Spleen (tissue), 11 donors: ENCODE results near the gene CHURC1. TPM values are rescaled to one million over a fixed set of nuclear protein-coding genes. Genes with fewer than 3 reads are reported as not detected.

Experiments
- DNase-seq: peaks from one replicate; pipeline ENCODE4 v3.0.0-alpha.2; 2020
- H3K27ac ChIP-seq, 8 donors: fragments of 200-600 bp; sonication (generic) in 7 of 8; 1 replicate in 4 of 8; 2 replicates in 4 of 8; pipeline versions ENCODE4 v1.5.0 to v1.8.0; 2016 to 2021; ENCODE audit warnings: inconsistent platforms in 4 of 8, mild to moderate bottlenecking in 4 of 8, moderate library complexity in 1 of 8
- H3K27me3 ChIP-seq, 7 donors: fragments of 200-600 bp; sonication (generic) in 6 of 7; replicated peaks in 1 of 7; 1 replicate in 4 of 7; 2 replicates in 3 of 7; pipeline versions ENCODE4 v1.5.0 to v1.8.0; 2016 to 2021; ENCODE audit warnings: inconsistent platforms in 3 of 7, mild to moderate bottlenecking in 1 of 7
- H3K36me3 ChIP-seq, 6 donors: fragments of 200-600 bp; sonication (generic) in 5 of 6; 1 replicate in 4 of 6; 2 replicates in 2 of 6; pipeline versions ENCODE4 v1.5.0 to v1.8.0; 2016 to 2021; ENCODE audit warnings: inconsistent platforms in 2 of 6
- H3K4me1 ChIP-seq, 6 donors: fragments of 200-600 bp; sonication (generic) in 5 of 6; 1 replicate in 3 of 6; 2 replicates in 3 of 6; pipeline versions ENCODE4 v1.5.0 to v1.8.0; 2016 to 2021; ENCODE audit warnings: inconsistent platforms in 3 of 6
- H3K4me3 ChIP-seq, 8 donors: fragments of 200-600 bp; sonication (generic) in 7 of 8; 1 replicate in 4 of 8; 2 replicates in 4 of 8; pipeline versions ENCODE4 v1.5.0 to v1.8.0; 2016 to 2021; ENCODE audit warnings: inconsistent platforms in 4 of 8, mild to moderate bottlenecking in 4 of 8, moderate library complexity in 2 of 8
- H3K9me3 ChIP-seq, 8 donors: fragments of 200-600 bp; sonication (generic) in 7 of 8; 1 replicate in 4 of 8; 2 replicates in 4 of 8; pipeline versions ENCODE4 v1.5.0 to v1.8.0; 2016 to 2021; ENCODE audit warnings: inconsistent platforms in 4 of 8
- CTCF ChIP-seq, 11 experiments: fragments of 200-600 bp in 7 of 11; fragments of 450-650 bp in 4 of 11; sonication (generic) in 4 of 11; IDR thresholded peaks in 8 of 11; conservative IDR thresholded peaks in 3 of 11; 1 replicate in 7 of 11; 2 replicates in 4 of 11; pipeline versions ENCODE4 v1.4.0 to v1.8.0; 2016 to 2021; ENCODE audit warnings: antibody characterized with exemption in 11 of 11, inconsistent platforms in 4 of 11, mild to moderate bottlenecking in 1 of 11
- POLR2AphosphoS5 ChIP-seq, 3 donors: sonication (generic); formaldehyde crosslinking; IDR thresholded peaks; one replicate each; pipeline ENCODE4 v1.5.1; 2017; ENCODE audit warnings: antibody characterized with exemption in 3 of 3
- WGBS, 5 donors: extraction: QIAGEN DNeasy Blood & Tissue Kit in 3 of 5; methylation state at CpG; one replicate each; pipeline versions ENCODE4 v1.1.5 to v1.1.7; 2013 to 2018; 5-methylcytosine and 5-hydroxymethylcytosine counted together
- intact Hi-C: fragments of 100-400 bp; cut with DNase I; formaldehyde crosslinking; loops from one replicate; pipeline ENCODE4 v1.15.0; 2023; ENCODE audit warnings: low total_unique reads
- polyA plus RNA-seq, 3 donors: library from polyadenylated mRNA; stranded (reverse); fragments of 200-250 nt; gene quantifications; one replicate each; pipeline ENCODE4 v1.2.1, GENCODE V29; 2013
- small RNA-seq, 4 donors: library from RNA; depleted of rRNA; stranded (forward); fragments of <200 nt; gene quantifications; one replicate each; pipeline ENCODE3, GENCODE V24; 2016
- total RNA-seq, 7 donors: library from RNA; depleted of rRNA in 3 of 7; stranded (reverse); fragments of >200 nt in 3 of 7; fragmentation: NEBNext Ultra II Directional in 4 of 7; extraction: Animal tissue kit (Norgen Biotek cat#: 25700) in 4 of 7; gene quantifications; one replicate each; pipeline versions ENCODE4 v1.1.0 to v1.2.1, GENCODE V29; 2016 to 2021
- donor health status: healthy with polysubstance abuse.
- donor health status: DM: no; HTN: no; CAD: no; lungs with moderate emphysema.
- donor health status: DM: no; HTN: no; CAD: no.
- donor health status: Bipolar disorder and iron deficiency.
- donor health status: healthy.
- donor health status: DM: no; HTN: no; CAD: no.
- donor health status: DM: yes; HTN: yes; CAD: no.

Gene CHURC1
- total and polyA plus RNA-seq, 10 donors = 34.0 to 135 (median 64.2) TPM

- intact Hi-C loops = loop anchor here (10.0 kb wide), 1 partner anchor 111 kb away; no protein-coding TSS in a partner anchor
- TF ChIP-seq POLR2AphosphoS5 (IDR thresholded peaks at IDR 0.05) (no peak), CTCF (IDR thresholded peaks at IDR 0.05 in 8 of 11, conservative IDR thresholded peaks at IDR 0.05 in 3 of 11) (peak; percentile 4 to 78 (median 57))
- H3K4me3 ChIP-seq = peak overlapping the region in 1 of 8 donors; percentile 39
- H3K27ac ChIP-seq = no peak overlapping the region
- no peaks in the 10 kb centered on the region for H3K9me3 ChIP-seq
- peaks cover 7 to 32% (median 27%) of the 10 kb centered on the region in 6 donors for H3K4me1 ChIP-seq
- no peak for DNase-seq
- H3K36me3 ChIP-seq = no peaks in the 10 kb centered on the region
- H3K27me3 ChIP-seq = no peaks in the 10 kb centered on the region
- WGBS, 5 donors = 5 to 13% (median 9%) methylated on average over 15 of the region's 15 CpGs
These were observed 69.4 kb downstream of the CHURC1 start for GRCh38 chr14:64983439-64984310.

Small RNAs within 50 kb of the gene (small RNA-seq; reads per million reads assigned to genes)
- 0 reads per million in 4 donors for gene RPPH1-2P

Other genes with a start within 250 kb of the CHURC1 start
- gene PLEKHG3, start 210.0 kb upstream of the CHURC1 start, total RNA-seq = 10 to 100 TPM; 31.5 to 77.7 (median 56.2) TPM
- gene PLEKHG3, start 210.0 kb upstream of the CHURC1 start, polyA plus RNA-seq = 10 to 100 TPM in 2 of 3 donors, 1 to 10 TPM in 1; 4.5 to 17.1 (median 12.3) TPM
- gene SPTB, start 34.5 kb upstream of the CHURC1 start, total RNA-seq = 10 to 100 TPM in 1 of 7 donors, 1 to 10 TPM in 5, under 1 TPM in 1; 0.94 to 20.9 (median 4.6) TPM
- gene SPTB, start 34.5 kb upstream of the CHURC1 start, polyA plus RNA-seq = 1 to 10 TPM in 1 of 3 donors, under 1 TPM in 2; 0.06 to 1.6 (median 0.17) TPM
- gene GPX2, start 28.3 kb downstream of the CHURC1 start, total RNA-seq = not detected
- gene GPX2, start 28.3 kb downstream of the CHURC1 start, polyA plus RNA-seq = under 1 TPM in 1 of 3 donors, not detected in 2; 0.26 TPM
- 1 to 10 TPM; 1.3 to 7.0 (median 2.9) TPM for gene RAB15, start 57.9 kb downstream of the CHURC1 start, total RNA-seq
- gene RAB15, start 57.9 kb downstream of the CHURC1 start, polyA plus RNA-seq = 1 to 10 TPM; 1.2 to 1.8 (median 1.5) TPM
- gene FNTB, start 72.4 kb downstream of the CHURC1 start, total RNA-seq = 10 to 100 TPM in 5 of 7 donors, 1 to 10 TPM in 2; 9.5 to 17.0 (median 11.9) TPM
- gene FNTB, start 72.4 kb downstream of the CHURC1 start, polyA plus RNA-seq = 1 to 10 TPM; 4.7 to 4.9 (median 4.9) TPM
- 100 to 1,000 TPM; 100 to 162 (median 143) TPM for gene MAX, start 188.1 kb downstream of the CHURC1 start, total RNA-seq
- gene MAX, start 188.1 kb downstream of the CHURC1 start, polyA plus RNA-seq = 10 to 100 TPM; 58.7 to 79.6 (median 70.6) TPM